ENCODE data around the gene CFAP20DC.
"Not testable (repeated sequence)": the region's sequence is repeated elsewhere in the genome, so short reads cannot be mapped to it uniquely, and the experiment has no call there.

The CFAP20DC gene

DNA sequence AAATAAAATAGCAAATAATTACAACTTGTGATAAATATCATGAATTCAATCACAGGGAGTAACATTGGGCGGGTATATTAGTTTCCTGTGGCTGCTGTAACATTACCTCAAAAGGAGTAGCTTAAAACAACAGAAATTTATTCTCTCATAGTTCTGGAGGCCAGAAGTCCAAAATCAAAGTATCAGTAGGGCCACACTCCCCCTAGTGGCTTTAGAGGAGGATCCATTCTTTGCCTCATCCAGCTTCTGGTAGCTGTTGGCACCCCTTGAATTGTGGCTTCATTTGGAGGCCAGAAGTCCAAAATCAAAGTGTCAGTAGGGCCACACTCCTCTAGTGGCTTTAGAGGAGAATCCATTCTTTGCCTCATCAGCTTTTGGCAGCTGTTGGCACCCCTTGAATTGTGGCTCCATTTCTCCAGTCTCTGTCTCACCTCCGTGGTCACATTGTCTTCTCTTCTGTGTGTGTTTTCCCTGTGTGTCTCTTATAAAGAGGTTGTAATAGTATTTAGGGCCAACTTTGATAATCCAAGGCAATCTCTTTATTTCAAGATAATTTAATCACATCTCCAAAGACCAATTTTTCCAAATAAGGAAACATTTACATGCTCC, 3.1 kb upstream of the CFAP20DC start:
- Histone ChIP-seq H3K36me3 (ENCODE audit: control insufficient read depth in 2 of 2, insufficient read depth in 1 of 2, low read length in 2 of 2) (no peaks in the 10 kb centered on the region), H3K4me1 (ENCODE audit: control insufficient read depth, insufficient read depth, low read length) (no peaks in the 10 kb centered on the region), H3K9me3 (ENCODE audit: control insufficient read depth, insufficient read depth, low read depth, low read length) (no peaks in the 10 kb centered on the region), H3K4me3 (ENCODE audit: low read depth, low read length) (no peak overlapping the region), H3K27ac (ENCODE audit: extremely low read depth, low read depth, low read length) (no peak overlapping the region)
- no peak for TF ChIP-seq ZNF626 (tag by site-specific recombination; IDR thresholded peaks at IDR 0.05)
- no peak for TF ChIP-seq ZNF433 (tag by site-specific recombination; IDR thresholded peaks at IDR 0.05; ENCODE audit: low read depth)
- TF ChIP-seq ZNF341 (tag by site-specific recombination; IDR thresholded peaks at IDR 0.05; ENCODE audit: low read depth), result no peak
- TF ChIP-seq, protein P1, sequence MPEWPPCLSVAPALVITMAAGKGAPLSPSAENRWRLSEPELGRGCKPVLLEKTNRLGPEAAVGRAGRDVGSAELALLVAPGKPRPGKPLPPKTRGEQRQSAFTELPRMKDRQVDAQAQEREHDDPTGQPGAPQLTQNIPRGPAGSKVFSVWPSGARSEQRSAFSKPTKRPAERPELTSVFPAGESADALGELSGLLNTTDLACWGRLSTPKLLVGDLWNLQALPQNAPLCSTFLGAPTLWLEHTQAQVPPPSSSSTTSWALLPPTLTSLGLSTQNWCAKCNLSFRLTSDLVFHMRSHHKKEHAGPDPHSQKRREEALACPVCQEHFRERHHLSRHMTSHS (tag by site-specific recombination; IDR thresholded peaks at IDR 0.05), result no peak
- TF ChIP-seq ZNF654 (tag by site-specific recombination; IDR thresholded peaks at IDR 0.05; ENCODE audit: low read depth), result peak; percentile 41; the same call in 1 of the 2 replicates
- TF ChIP-seq ZNF394 (tag by site-specific recombination; IDR thresholded peaks at IDR 0.05; ENCODE audit: borderline replicate concordance), result peak; percentile 55
- peak; percentile 84 for TF ChIP-seq ZNF548 (tag by site-specific recombination; IDR thresholded peaks at IDR 0.05)
- TF ChIP-seq MZF1 (tag by site-specific recombination; IDR thresholded peaks at IDR 0.05; ENCODE audit: borderline replicate concordance), result no peak
- TF ChIP-seq, protein P2, sequence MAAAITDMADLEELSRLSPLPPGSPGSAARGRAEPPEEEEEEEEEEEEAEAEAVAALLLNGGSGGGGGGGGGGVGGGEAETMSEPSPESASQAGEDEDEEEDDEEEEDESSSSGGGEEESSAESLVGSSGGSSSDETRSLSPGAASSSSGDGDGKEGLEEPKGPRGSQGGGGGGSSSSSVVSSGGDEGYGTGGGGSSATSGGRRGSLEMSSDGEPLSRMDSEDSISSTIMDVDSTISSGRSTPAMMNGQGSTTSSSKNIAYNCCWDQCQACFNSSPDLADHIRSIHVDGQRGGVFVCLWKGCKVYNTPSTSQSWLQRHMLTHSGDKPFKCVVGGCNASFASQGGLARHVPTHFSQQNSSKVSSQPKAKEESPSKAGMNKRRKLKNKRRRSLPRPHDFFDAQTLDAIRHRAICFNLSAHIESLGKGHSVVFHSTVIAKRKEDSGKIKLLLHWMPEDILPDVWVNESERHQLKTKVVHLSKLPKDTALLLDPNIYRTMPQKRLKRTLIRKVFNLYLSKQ (tag by site-specific recombination; IDR thresholded peaks at IDR 0.05; ENCODE audit: borderline replicate concordance), result no peak
- TF ChIP-seq ZNF184 (tag by site-specific recombination; IDR thresholded peaks at IDR 0.05), result no peak
- no peak for TF ChIP-seq ZNF426 (tag by site-specific recombination; IDR thresholded peaks at IDR 0.05)
- CTCF ChIA-PET, result interaction anchor here (0.6 to 2.9 kb wide), 14 partner anchors 9 to 1690 kb away, joined by 3 to 16 read pairs (median 4); no protein-coding TSS in a partner anchor
- POLR2A ChIA-PET, result no interaction called here

DNA sequence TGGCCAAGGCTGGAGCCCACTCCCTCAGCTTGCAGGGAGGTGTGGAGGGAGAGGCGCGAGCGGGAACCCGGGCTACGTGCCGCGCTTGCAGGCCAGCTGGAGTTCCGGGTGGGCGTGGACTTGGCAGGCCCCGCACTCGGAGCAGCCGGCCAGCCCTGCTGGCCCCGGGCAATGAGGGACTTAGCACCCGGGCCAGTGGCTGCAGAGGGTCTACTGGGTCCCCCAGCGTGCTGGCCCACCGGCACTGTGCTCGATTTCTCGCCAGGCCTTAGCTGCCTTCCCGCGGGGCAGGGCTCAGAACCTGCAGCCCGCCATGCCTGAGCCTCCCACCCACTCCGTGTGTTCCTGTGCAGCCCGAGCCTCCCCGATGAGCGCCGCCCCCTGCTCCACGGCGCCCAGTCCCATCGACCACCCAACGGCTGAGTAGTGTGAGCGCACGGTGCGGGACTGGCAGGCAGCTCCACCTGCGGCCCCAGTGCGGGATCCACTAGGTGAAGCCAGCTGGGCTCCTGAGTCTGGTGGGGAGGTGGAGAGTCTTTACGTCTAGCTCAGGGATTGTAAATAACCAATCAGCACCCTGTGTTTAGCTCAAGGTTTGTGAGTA, 1.1 kb upstream of the CFAP20DC start:
- POLR2A ChIA-PET; H3K4me1 ChIP-seq (ENCODE audit: control insufficient read depth, insufficient read depth, low read length); CTCF ChIA-PET; H3K4me3 ChIP-seq (ENCODE audit: low read depth, low read length); H3K9me3 ChIP-seq (ENCODE audit: control insufficient read depth, insufficient read depth, low read depth, low read length); H3K36me3 ChIP-seq (ENCODE audit: control insufficient read depth in 2 of 2, insufficient read depth in 1 of 2, low read length in 2 of 2); H3K27ac ChIP-seq (ENCODE audit: extremely low read depth, low read depth, low read length): not testable (repeated sequence)

DNA sequence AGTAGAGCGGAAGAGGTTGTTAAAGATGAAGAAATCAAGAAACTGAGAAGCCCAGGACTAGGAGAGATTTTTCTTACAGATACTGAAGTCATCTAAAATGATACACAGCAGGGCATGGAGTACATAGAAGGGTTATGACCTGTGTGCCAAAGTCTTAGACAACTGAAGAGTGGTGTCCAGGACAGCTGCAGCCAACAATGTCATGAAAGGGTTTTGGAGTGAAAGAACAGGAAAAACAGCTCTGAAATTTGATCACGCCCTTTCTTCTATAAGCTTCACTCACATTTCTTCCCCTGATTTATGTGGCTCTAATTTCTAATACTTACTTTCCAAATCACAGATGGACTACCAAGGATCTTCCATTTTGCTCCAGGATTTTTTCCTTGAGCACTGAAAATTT, 3.0 kb downstream of the CFAP20DC start:
- no peaks in the 10 kb centered on the region for H3K9me3 ChIP-seq (ENCODE audit: control insufficient read depth, insufficient read depth, low read depth, low read length)
- TF ChIP-seq ZNF701 (tag by site-specific recombination; IDR thresholded peaks at IDR 0.05), result no peak
- TF ChIP-seq, protein P3, sequence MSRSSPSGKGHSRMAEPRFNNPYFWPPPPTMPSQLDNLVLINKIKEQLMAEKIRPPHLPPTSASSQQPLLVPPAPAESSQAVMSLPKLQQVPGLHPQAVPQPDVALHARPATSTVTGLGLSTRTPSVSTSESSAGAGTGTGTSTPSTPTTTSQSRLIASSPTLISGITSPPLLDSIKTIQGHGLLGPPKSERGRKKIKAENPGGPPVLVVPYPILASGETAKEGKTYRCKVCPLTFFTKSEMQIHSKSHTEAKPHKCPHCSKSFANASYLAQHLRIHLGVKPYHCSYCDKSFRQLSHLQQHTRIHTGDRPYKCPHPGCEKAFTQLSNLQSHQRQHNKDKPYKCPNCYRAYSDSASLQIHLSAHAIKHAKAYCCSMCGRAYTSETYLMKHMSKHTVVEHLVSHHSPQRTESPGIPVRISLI (tag by site-specific recombination; IDR thresholded peaks at IDR 0.05), result no peak
- TF ChIP-seq KLF16 (tag by site-specific recombination; IDR thresholded peaks at IDR 0.05), result no peak
- TF ChIP-seq, protein P1 (tag by site-specific recombination; IDR thresholded peaks at IDR 0.05), result no peak
- TF ChIP-seq GLI2 (tag by site-specific recombination; IDR thresholded peaks at IDR 0.05; ENCODE audit: borderline replicate concordance, low read depth), result no peak
- TF ChIP-seq, protein P4, sequence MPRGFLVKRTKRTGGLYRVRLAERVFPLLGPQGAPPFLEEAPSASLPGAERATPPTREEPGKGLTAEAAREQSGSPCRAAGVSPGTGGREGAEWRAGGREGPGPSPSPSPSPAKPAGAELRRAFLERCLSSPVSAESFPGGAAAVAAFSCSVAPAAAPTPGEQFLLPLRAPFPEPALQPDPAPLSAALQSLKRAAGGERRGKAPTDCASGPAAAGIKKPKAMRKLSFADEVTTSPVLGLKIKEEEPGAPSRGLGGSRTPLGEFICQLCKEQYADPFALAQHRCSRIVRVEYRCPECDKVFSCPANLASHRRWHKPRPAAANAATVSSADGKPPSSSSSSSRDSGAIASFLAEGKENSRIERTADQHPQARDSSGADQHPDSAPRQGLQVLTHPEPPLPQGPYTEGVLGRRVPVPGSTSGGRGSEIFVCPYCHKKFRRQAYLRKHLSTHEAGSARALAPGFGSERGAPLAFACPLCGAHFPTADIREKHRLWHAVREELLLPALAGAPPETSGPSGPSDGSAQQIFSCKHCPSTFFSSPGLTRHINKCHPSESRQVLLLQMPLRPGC (tag by site-specific recombination; IDR thresholded peaks at IDR 0.05), result no peak
- no peak for TF ChIP-seq ZNF654 (tag by site-specific recombination; IDR thresholded peaks at IDR 0.05; ENCODE audit: low read depth)
- no peak for TF ChIP-seq ZNF335 (tag by site-specific recombination; conservative IDR thresholded peaks at IDR 0.05)
- TF ChIP-seq ZNF501 (tag by site-specific recombination; IDR thresholded peaks at IDR 0.05), result no peak
- TF ChIP-seq, protein P5, sequence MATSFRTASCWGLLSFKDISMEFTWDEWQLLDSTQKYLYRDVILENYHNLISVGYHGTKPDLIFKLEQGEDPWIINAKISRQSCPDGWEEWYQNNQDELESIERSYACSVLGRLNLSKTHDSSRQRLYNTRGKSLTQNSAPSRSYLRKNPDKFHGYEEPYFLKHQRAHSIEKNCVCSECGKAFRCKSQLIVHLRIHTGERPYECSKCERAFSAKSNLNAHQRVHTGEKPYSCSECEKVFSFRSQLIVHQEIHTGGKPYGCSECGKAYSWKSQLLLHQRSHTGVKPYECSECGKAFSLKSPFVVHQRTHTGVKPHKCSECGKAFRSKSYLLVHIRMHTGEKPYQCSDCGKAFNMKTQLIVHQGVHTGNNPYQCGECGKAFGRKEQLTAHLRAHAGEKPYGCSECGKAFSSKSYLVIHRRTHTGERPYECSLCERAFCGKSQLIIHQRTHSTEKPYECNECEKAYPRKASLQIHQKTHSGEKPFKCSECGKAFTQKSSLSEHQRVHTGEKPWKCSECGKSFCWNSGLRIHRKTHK (tag by site-specific recombination; IDR thresholded peaks at IDR 0.05), result no peak
- ChIA-PET CTCF (interaction anchor here (0.5 kb wide), 1 partner anchor 1633 kb away, joined by 3 read pairs; no protein-coding TSS in a partner anchor), POLR2A (no interaction called here)
- no peaks in the 10 kb centered on the region for H3K36me3 ChIP-seq (ENCODE audit: control insufficient read depth in 2 of 2, insufficient read depth in 1 of 2, low read length in 2 of 2)
- H3K4me1 ChIP-seq (ENCODE audit: control insufficient read depth, insufficient read depth, low read length), result no peaks in the 10 kb centered on the region
- no peak overlapping the region for H3K27ac ChIP-seq (ENCODE audit: extremely low read depth, low read depth, low read length)
- H3K4me3 ChIP-seq (ENCODE audit: low read depth, low read length), result no peak overlapping the region

All from HEK293 (cell line).